SJSA1 (cell line): Measurements from ENCODE around the gene BCL2L11. TPM values are rescaled to one million over a fixed set of nuclear protein-coding genes. Genes with fewer than 3 reads are reported as not detected.

Source experiments
- DNase-seq, 2 experiments: peaks; one replicate each; pipeline ENCODE4 v3.0.0-alpha.2; 2015 to 2020; ENCODE audit warnings: low spot score in 2 of 2, low read depth in 1 of 2
- H3K27ac ChIP-seq: fragments of 250-450 bp; sonication (Bioruptor Pico); 2 replicates; pipeline ENCODE4 v1.5.1; 2020; ENCODE audit warnings: mild to moderate bottlenecking, moderate library complexity
- H3K27me3 ChIP-seq: fragments of 250-450 bp; sonication (Bioruptor Pico); replicated peaks from 2 replicates; pipeline ENCODE4 v1.5.1; 2020; ENCODE audit warnings: mild to moderate bottlenecking, moderate library complexity
- H3K36me3 ChIP-seq: fragments of 250-450 bp; sonication (Bioruptor Pico); 2 replicates; pipeline ENCODE4 v1.5.1; 2020; ENCODE audit warnings: mild to moderate bottlenecking
- H3K4me1 ChIP-seq: fragments of 250-450 bp; sonication (Bioruptor Pico); replicated peaks from 2 replicates; pipeline ENCODE4 v1.6.1; 2021; ENCODE audit warnings: mild to moderate bottlenecking
- H3K4me3 ChIP-seq: fragments of 250-450 bp; sonication (Bioruptor Pico); 2 replicates; pipeline ENCODE4 v1.5.1; 2020; ENCODE audit warnings: mild to moderate bottlenecking
- H3K9me3 ChIP-seq: fragments of 250-450 bp; sonication (Bioruptor Pico); replicated peaks from 2 replicates; pipeline ENCODE4 v1.5.1; 2020; ENCODE audit warnings: mild to moderate bottlenecking
- total RNA-seq: library from RNA; depleted of rRNA; stranded (reverse); fragments of >200 nt; shearing (Covaris generic); gene quantifications from 2 replicates; pipeline ENCODE4 v1.2.3, GENCODE V29; 2014

Gene BCL2L11
- total RNA-seq, 1 experiment from 2014 or later = 4.8 TPM

- DNase-seq = peak; percentile 81 to 86
- Histone ChIP-seq H3K27me3 (no peaks in the 10 kb centered on the region), H3K27ac (no peak overlapping the region), H3K4me1 (peaks cover 48% of the 10 kb centered on the region), H3K9me3 (no peaks in the 10 kb centered on the region; the same call in 1 of the 2 replicates), H3K36me3 (no peaks in the 10 kb centered on the region), H3K4me3 (peak overlapping the region; percentile 73)
These were observed 1.3 kb downstream of the BCL2L11 start for GRCh38 chr2:111121828-111122630.

- Histone ChIP-seq H3K4me3 (peak overlapping the region; percentile 73), H3K36me3 (no peaks in the 10 kb centered on the region), H3K9me3 (no peaks in the 10 kb centered on the region; the same call in 1 of the 2 replicates), H3K4me1 (peaks cover 41% of the 10 kb centered on the region), H3K27ac (peak overlapping the region; percentile 51), H3K27me3 (no peaks in the 10 kb centered on the region)
- DNase-seq = peak; percentile 79 to 89
These were observed 2.1 kb downstream of the BCL2L11 start for GRCh38 chr2:111122631-111123421.

GRCh38 chr2:111123751-111124150 is 3.0 kb downstream of the BCL2L11 start:
- Histone ChIP-seq H3K9me3 (no peaks in the 10 kb centered on the region; the same call in 1 of the 2 replicates), H3K4me3 (no peak overlapping the region), H3K4me1 (peaks cover 32% of the 10 kb centered on the region), H3K27ac (no peak overlapping the region), H3K36me3 (no peaks in the 10 kb centered on the region), H3K27me3 (no peaks in the 10 kb centered on the region)
- DNase-seq = no peak

GRCh38 chr2:111126581-111126980 is 5.9 kb downstream of the BCL2L11 start:
- Histone ChIP-seq H3K4me1 (peaks cover 15% of the 10 kb centered on the region), H3K9me3 (no peaks in the 10 kb centered on the region; the same call in 1 of the 2 replicates), H3K27me3 (no peaks in the 10 kb centered on the region), H3K36me3 (no peaks in the 10 kb centered on the region), H3K4me3 (no peak overlapping the region), H3K27ac (no peak overlapping the region)
- DNase-seq = no peak

GRCh38 chr2:111127351-111127750 is 6.6 kb downstream of the BCL2L11 start:
- H3K27me3 ChIP-seq = no peaks in the 10 kb centered on the region

GRCh38 chr2:111128096-111128495 is 7.4 kb downstream of the BCL2L11 start:
- H3K27ac ChIP-seq = no peak overlapping the region
- no peak overlapping the region for H3K4me3 ChIP-seq
- H3K27me3 ChIP-seq = no peaks in the 10 kb centered on the region
- H3K4me1 ChIP-seq = 0 out of 2 replicates have a peak, but pooled peaks cover 4% of the 10 kb centered on the region
- DNase-seq = no peak
- H3K36me3 ChIP-seq = no peaks in the 10 kb centered on the region
- no peaks in the 10 kb centered on the region for H3K9me3 ChIP-seq

More at GRCh38 chr2:111127351-111127750, 6.6 kb downstream of the BCL2L11 start:
- no peak for DNase-seq
- no peak overlapping the region for H3K4me3 ChIP-seq
- H3K27ac ChIP-seq = no peak overlapping the region
- no peaks in the 10 kb centered on the region; the same call in 1 of the 2 replicates for H3K9me3 ChIP-seq
- peaks cover 7% of the 10 kb centered on the region for H3K4me1 ChIP-seq
- H3K36me3 ChIP-seq = no peaks in the 10 kb centered on the region

GRCh38 chr2:111133603-111134002 is 12.9 kb downstream of the BCL2L11 start:
- no peak overlapping the region for H3K27ac ChIP-seq
- H3K4me3 ChIP-seq = no peak overlapping the region
- DNase-seq = no peak
- H3K4me1 ChIP-seq = 0 out of 2 replicates have a peak, but pooled peaks cover 4% of the 10 kb centered on the region
- H3K27me3 ChIP-seq = no peaks in the 10 kb centered on the region
- H3K36me3 ChIP-seq = 0 out of 2 replicates have a peak, but pooled peaks cover 3% of the 10 kb centered on the region
- no peaks in the 10 kb centered on the region for H3K9me3 ChIP-seq

- Histone ChIP-seq H3K36me3 (0 out of 2 replicates have a peak, but pooled peaks cover 3% of the 10 kb centered on the region), H3K27ac (no peak overlapping the region), H3K4me3 (no peak overlapping the region), H3K27me3 (no peaks in the 10 kb centered on the region), H3K4me1 (0 out of 2 replicates have a peak, but pooled peaks cover 4% of the 10 kb centered on the region), H3K9me3 (no peaks in the 10 kb centered on the region)
- DNase-seq = no peak
These were observed 13.3 kb downstream of the BCL2L11 start for GRCh38 chr2:111134055-111134454.

- Histone ChIP-seq H3K36me3 (0 out of 2 replicates have a peak, but pooled peaks cover 3% of the 10 kb centered on the region), H3K27me3 (no peaks in the 10 kb centered on the region), H3K27ac (no peak overlapping the region), H3K9me3 (no peaks in the 10 kb centered on the region), H3K4me1 (0 out of 2 replicates have a peak, but pooled peaks cover 4% of the 10 kb centered on the region), H3K4me3 (no peak overlapping the region)
- no peak for DNase-seq
These were observed 14.7 kb downstream of the BCL2L11 start for GRCh38 chr2:111135237-111135909.

- DNase-seq = peak; percentile 32 to 55
- H3K9me3 ChIP-seq = no peaks in the 10 kb centered on the region
- H3K27ac ChIP-seq = no peak overlapping the region
- 0 out of 2 replicates have a peak, but pooled peaks cover 4% of the 10 kb centered on the region for H3K4me1 ChIP-seq
- H3K27me3 ChIP-seq = no peaks in the 10 kb centered on the region
- H3K4me3 ChIP-seq = no peak overlapping the region
- H3K36me3 ChIP-seq = 0 out of 2 replicates have a peak, but pooled peaks cover 3% of the 10 kb centered on the region
These were observed 15.2 kb downstream of the BCL2L11 start for GRCh38 chr2:111135910-111136297.

- Histone ChIP-seq H3K27me3 (no peaks in the 10 kb centered on the region), H3K36me3 (0 out of 2 replicates have a peak, but pooled peaks cover 3% of the 10 kb centered on the region), H3K4me1 (0 out of 2 replicates have a peak, but pooled peaks cover 4% of the 10 kb centered on the region), H3K4me3 (no peak overlapping the region), H3K9me3 (no peaks in the 10 kb centered on the region), H3K27ac (no peak overlapping the region)
- no peak for DNase-seq
These were observed 18.1 kb downstream of the BCL2L11 start for GRCh38 chr2:111138839-111139238.

GRCh38 chr2:111139637-111140317 is 19.1 kb downstream of the BCL2L11 start:
- Histone ChIP-seq H3K9me3 (no peaks in the 10 kb centered on the region), H3K36me3 (0 out of 2 replicates have a peak, but pooled peaks cover 3% of the 10 kb centered on the region), H3K27ac (no peak overlapping the region), H3K27me3 (no peaks in the 10 kb centered on the region), H3K4me3 (no peak overlapping the region), H3K4me1 (0 out of 2 replicates have a peak, but pooled peaks cover 4% of the 10 kb centered on the region)
- DNase-seq = no peak

GRCh38 chr2:111140815-111141214 is 20.1 kb downstream of the BCL2L11 start:
- Histone ChIP-seq H3K36me3 (no peaks in the 10 kb centered on the region), H3K9me3 (no peaks in the 10 kb centered on the region), H3K4me1 (0 out of 2 replicates have a peak, but pooled peaks cover 3% of the 10 kb centered on the region), H3K4me3 (no peak overlapping the region), H3K27ac (no peak overlapping the region), H3K27me3 (no peaks in the 10 kb centered on the region)
- DNase-seq = no peak
